Bronchial epithelial cell (primary cell): ENCODE measurements around the gene EVA1A. TPM values are rescaled to one million over a fixed set of nuclear protein-coding genes. Genes with fewer than 3 reads are reported as not detected.

ENCODE experiments used
- DNase-seq: peaks from one replicate; pipeline ENCODE4 v3.0.0-alpha.2; 2010; ENCODE audit warnings: low read depth
- FAIRE-seq: peaks from 2 replicates; lab custom pipeline; 2011; peaks lifted over from hg19 to GRCh38; lab: Jason Lieb, UNC
- H3K27me3 ChIP-seq: 2 replicates; pipeline ENCODE4 v1.5.1; 2011; ENCODE audit warnings: low read length; ENCODE audit not compliant: control insufficient read depth, insufficient read depth
- H3K36me3 ChIP-seq: 2 replicates; pipeline ENCODE4 v1.5.1; 2011; ENCODE audit warnings: low read length; ENCODE audit not compliant: control insufficient read depth, insufficient read depth
- H3K4me3 ChIP-seq: 2 replicates; pipeline ENCODE4 v1.5.1; 2011; ENCODE audit warnings: mild to moderate bottlenecking, low read depth, low read length, control low read depth
- total RNA-seq: library from RNA; depleted of rRNA; stranded (reverse); fragments of >200 nt; gene quantifications from 2 replicates; pipeline ENCODE4 v1.2.1, GENCODE V29; 2014
- TF ChIP-seq, protein P1 (sequence below): IDR thresholded peaks from 2 replicates; pipeline ENCODE4 v1.5.1; 2011; ENCODE audit warnings: mild to moderate bottlenecking, moderate library complexity, low read length, control low read depth, inconsistent platforms; ENCODE audit not compliant: insufficient read depth, severe bottlenecking

The EVA1A gene
- total RNA-seq, 1 donor from 2014 or later, result 5.8 TPM

DNA sequence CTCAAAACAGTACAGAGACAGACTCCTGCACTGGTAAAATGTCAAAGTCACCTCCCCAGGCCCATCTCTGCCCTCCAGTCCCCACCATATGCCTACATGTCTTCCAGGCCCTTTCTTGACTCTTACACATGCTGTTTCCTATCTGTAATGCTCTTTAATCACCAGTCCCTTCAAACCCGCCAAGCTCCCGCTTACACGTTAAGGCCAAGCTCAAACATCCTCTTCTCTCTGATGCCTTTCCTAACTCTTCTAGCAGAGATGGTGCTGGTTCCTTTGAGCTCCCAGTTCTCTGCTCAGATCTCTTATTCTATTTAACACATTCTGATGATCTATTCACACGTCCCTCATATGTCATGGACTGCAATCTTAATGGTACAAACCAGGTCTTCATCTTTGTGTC is 5.0 kb downstream of the EVA1A start:
- TF ChIP-seq, protein P1, sequence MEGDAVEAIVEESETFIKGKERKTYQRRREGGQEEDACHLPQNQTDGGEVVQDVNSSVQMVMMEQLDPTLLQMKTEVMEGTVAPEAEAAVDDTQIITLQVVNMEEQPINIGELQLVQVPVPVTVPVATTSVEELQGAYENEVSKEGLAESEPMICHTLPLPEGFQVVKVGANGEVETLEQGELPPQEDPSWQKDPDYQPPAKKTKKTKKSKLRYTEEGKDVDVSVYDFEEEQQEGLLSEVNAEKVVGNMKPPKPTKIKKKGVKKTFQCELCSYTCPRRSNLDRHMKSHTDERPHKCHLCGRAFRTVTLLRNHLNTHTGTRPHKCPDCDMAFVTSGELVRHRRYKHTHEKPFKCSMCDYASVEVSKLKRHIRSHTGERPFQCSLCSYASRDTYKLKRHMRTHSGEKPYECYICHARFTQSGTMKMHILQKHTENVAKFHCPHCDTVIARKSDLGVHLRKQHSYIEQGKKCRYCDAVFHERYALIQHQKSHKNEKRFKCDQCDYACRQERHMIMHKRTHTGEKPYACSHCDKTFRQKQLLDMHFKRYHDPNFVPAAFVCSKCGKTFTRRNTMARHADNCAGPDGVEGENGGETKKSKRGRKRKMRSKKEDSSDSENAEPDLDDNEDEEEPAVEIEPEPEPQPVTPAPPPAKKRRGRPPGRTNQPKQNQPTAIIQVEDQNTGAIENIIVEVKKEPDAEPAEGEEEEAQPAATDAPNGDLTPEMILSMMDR, result no peak
- no peaks in the 10 kb centered on the region for H3K36me3 ChIP-seq
- DNase-seq (no peak), FAIRE-seq (no peak)
- no peak overlapping the region for H3K4me3 ChIP-seq
- no peaks in the 10 kb centered on the region for H3K27me3 ChIP-seq

DNA sequence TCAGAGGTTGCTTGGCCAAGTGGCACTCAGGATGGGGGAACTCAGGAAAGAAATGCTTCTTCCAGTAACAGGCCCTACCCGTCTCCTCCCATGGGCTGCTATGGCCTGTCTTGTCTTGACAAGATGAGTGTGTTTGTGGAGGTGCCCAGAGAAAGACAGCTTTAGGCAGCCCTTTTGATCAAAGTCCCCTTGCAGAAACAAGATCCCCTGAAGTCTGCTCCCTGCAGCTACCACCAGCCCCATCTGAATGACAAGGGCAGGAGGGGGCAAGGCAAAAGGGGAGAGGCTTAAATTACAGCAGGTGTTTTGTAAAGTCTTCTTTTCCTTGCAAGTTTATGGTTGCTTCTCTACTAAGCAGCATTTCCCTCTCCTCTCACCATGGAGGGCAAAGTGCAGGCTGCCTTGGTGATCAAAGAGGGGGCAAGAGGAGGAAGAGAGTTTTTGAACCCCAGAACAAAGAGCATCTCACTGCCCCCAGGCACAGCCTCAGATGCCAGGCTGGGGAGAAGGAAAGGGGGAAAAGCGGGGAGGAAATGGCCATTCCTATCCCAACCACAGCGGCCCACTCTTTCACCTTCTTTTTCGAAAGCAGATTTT is 6.7 kb downstream of the EVA1A start:
- no peaks in the 10 kb centered on the region for H3K36me3 ChIP-seq
- FAIRE-seq (no peak), DNase-seq (no peak)
- TF ChIP-seq, protein P1, result no peak
- no peak overlapping the region for H3K4me3 ChIP-seq
- no peaks in the 10 kb centered on the region for H3K27me3 ChIP-seq

DNA sequence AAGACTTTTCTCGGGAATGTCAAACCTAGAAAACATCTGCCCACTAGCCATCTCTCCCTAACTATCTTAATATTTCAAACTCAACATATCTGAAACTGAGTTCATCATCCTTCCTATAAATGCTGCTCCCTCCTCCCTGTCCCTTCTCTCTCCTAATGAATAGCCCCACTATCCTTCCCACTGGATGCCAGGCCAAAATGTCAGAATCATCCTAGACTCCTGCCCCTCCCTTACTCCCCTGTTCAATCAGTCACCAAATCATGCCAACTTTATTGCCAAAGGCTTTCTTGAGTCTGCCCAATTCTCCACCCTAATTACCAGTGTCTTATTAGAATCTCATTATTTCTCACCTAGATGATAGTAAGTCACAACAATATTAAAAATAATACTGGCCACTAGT is 8.5 kb downstream of the EVA1A start:
- Histone ChIP-seq H3K4me3 (no peak overlapping the region), H3K36me3 (no peaks in the 10 kb centered on the region), H3K27me3 (no peaks in the 10 kb centered on the region)
- DNase-seq (no peak), FAIRE-seq (no peak)
- TF ChIP-seq, protein P1, result no peak

DNA sequence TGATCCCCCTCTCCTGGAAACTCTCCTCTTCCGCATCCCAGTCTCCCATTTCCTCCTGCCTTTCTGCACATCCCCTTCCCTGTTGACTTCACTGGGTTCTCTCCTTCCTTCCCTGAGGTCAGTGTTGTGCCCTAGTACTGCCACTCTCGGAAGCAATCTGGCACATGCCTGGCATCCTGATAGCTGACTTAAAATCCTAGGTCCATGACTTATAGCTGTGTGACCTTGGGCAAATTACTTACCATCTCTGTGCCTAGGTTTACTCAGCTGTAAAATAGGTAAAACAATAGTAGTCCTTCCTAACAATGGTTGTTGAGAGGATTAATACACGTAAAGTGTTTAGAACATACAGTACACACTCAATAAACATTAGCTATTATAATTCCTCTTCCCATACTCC is 9.3 kb downstream of the EVA1A start:
- H3K4me3 ChIP-seq, result no peak overlapping the region
- no peaks in the 10 kb centered on the region for H3K36me3 ChIP-seq
- TF ChIP-seq, protein P1, result no peak
- DNase-seq (no peak), FAIRE-seq (no peak)
- H3K27me3 ChIP-seq, result no peaks in the 10 kb centered on the region

DNA sequence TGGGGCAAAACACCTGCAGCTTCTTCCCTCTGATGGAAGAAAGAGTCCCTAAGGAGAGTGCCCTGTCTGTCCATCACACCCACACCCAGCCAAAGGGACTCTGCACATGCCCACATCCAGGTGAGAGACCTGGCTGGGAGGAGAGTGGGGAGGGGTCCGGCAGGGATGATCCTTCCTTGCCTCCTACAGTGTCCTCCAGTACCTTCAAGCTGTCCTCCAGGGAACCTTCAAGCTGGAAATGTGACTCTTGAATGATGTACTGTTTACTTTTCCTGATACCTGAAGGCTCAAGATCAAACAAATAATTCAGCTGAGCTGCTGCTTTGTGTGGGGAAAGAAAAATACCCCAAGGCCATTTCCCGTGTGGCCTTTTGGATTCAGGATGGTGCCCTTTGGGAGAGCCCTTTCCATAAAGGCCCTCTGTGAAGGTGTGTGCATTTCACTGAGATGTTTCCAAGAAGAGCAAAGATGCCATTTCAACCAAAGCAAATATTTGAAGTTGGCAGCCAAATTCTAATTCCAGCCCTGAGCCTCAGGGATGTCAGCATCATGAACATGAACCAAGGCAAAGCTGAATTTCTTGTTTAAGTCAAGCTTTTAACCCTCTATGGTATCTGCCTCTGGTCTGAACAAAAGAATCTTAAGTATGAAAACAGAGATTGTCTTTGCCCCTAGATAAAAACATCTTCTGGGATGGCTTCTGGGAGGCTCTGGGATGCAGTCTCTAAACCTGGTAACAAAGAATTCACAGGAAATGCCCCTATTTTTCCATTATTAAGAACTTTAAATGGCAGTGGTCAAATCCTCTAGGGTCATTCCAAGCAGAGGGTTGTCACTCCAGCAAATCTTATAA is 11.1 kb downstream of the EVA1A start:
- FAIRE-seq, result no peak
- Histone ChIP-seq H3K4me3 (no peak overlapping the region), H3K36me3 (no peaks in the 10 kb centered on the region), H3K27me3 (no peaks in the 10 kb centered on the region)
- TF ChIP-seq, protein P1, result no peak
- no peak for DNase-seq
